Measurements from ENCODE around the gene CCDC43.
"Not testable (repeated sequence)": the region's sequence is repeated elsewhere in the genome, so short reads cannot be mapped to it uniquely, and the experiment has no call there.

Gene CCDC43

DNA sequence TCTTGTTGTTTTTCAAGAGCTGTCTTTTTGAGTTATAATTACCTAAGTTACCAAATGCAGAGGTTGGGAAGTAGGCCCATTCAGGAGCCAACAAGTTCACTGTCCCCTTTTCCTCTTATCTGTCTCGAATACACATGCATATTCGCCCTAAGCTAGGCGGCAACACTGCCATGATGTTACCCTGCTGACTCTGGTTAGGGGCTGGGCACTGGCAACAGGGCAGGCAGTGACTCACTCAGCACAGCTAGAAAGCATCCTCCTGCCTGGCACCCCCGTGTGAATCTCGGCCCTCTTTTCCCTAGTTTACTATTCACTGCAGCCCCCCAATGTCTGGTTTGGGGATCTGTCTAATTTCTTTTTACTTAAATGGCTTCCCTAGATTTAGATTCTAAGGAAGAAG lies 32.7 kb upstream of the CCDC43 start:
- Mint-ChIP-seq H3K36me3 (ENCODE audit: low read depth) (peaks cover 46% of the 10 kb centered on the region), H3K4me1 (no peaks in the 10 kb centered on the region), H3K4me3 (no peak overlapping the region), H3K27me3 (ENCODE audit: low read depth) (no peaks in the 10 kb centered on the region), H3K9me3 (peaks cover 5% of the 10 kb centered on the region), H3K27ac (no peak overlapping the region)
- TF ChIP-seq, protein P1, sequence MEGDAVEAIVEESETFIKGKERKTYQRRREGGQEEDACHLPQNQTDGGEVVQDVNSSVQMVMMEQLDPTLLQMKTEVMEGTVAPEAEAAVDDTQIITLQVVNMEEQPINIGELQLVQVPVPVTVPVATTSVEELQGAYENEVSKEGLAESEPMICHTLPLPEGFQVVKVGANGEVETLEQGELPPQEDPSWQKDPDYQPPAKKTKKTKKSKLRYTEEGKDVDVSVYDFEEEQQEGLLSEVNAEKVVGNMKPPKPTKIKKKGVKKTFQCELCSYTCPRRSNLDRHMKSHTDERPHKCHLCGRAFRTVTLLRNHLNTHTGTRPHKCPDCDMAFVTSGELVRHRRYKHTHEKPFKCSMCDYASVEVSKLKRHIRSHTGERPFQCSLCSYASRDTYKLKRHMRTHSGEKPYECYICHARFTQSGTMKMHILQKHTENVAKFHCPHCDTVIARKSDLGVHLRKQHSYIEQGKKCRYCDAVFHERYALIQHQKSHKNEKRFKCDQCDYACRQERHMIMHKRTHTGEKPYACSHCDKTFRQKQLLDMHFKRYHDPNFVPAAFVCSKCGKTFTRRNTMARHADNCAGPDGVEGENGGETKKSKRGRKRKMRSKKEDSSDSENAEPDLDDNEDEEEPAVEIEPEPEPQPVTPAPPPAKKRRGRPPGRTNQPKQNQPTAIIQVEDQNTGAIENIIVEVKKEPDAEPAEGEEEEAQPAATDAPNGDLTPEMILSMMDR (IDR thresholded peaks at IDR 0.05; ENCODE audit: unreplicated experiment in 3 of 3): no peak

DNA sequence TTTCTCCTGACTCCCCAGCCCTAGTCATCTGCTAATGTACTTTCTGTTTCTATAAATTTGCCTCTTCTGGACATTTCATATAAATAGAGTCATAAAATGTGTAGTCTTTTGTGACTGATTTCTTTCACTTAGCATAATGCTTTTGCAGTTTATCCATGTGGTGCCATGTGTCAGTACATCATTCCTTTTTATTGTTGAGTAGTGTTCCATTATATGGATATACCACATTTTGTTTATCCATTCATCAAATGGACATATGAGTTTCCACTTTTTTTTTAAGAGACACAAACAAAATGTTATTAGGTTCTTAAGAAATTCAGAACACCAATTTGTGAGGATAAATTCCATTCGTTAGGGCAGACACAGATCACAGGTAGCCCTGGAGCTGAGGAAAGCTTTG lies 29.9 kb upstream of the CCDC43 start:
- no peak overlapping the region for H3K4me3 Mint-ChIP-seq
- H3K4me1 Mint-ChIP-seq: no peaks in the 10 kb centered on the region
- no peak overlapping the region for H3K27ac Mint-ChIP-seq
- TF ChIP-seq, protein P1 (IDR thresholded peaks at IDR 0.05; ENCODE audit: unreplicated experiment in 3 of 3): no peak
- H3K36me3 Mint-ChIP-seq (ENCODE audit: low read depth): peaks cover 55% of the 10 kb centered on the region
- no peaks in the 10 kb centered on the region for H3K27me3 Mint-ChIP-seq (ENCODE audit: low read depth)
- H3K9me3 Mint-ChIP-seq: peaks cover 5% of the 10 kb centered on the region

DNA sequence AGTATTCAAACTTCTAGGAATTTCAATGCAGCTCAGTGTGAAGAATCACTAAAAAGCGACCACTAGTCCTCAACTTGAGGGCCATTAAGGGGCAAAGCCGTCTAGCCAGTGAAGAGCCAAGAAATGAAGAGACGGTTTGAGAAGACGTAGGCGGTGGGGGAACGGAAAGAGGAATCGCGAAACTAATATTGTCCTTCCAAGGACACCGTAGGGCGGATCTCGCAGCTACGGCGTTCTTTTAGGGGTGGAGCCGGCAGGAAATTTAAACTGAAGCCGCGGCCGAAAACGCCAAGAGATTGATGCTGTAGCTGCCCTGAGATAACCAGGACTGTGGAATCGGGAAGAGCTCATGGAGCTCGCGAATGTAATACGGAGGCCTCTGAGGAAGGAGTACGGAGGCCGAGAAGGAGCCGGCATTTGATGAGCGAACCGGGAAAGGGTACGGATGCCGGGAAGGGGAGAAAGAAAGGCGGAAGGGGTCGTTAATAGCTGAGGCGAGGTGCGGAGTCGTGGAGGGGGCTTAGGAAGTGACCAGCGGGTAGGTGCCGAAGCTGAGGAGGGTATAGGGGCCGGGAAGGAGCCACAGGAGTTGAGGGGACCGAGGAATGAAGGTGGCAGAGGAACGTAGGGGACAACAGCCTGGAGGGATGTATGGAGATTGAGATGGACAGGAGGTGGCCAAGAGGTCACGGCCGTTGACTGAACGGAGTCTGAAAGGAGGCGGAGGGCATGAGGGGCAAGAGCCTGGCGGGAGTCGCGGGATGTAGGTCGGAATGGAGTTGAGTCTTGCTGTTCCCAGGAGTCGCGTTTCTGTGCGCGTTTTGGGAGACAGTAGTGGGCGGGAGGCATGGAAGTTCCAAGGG lies 19.1 kb upstream of the CCDC43 start, which contains the start of gene DBF4B:
TSS of gene DBF4B (plus strand) at position 265 of the 863 bp plus-strand sequence. CDS start at position 421, 156 bp downstream.
- TF ChIP-seq, protein P1 (IDR thresholded peaks at IDR 0.05; ENCODE audit: unreplicated experiment in 3 of 3): no peak
- Mint-ChIP-seq H3K9me3 (no peaks in the 10 kb centered on the region), H3K4me3 (no peak within 1 kb of the TSS), H3K4me1 (peaks cover 9% of the 10 kb centered on the region), H3K36me3 (ENCODE audit: low read depth) (peaks cover 4% of the 10 kb centered on the region), H3K27me3 (ENCODE audit: low read depth) (peaks cover 5% of the 10 kb centered on the region), H3K27ac (no peak within 1 kb of the TSS)

DNA sequence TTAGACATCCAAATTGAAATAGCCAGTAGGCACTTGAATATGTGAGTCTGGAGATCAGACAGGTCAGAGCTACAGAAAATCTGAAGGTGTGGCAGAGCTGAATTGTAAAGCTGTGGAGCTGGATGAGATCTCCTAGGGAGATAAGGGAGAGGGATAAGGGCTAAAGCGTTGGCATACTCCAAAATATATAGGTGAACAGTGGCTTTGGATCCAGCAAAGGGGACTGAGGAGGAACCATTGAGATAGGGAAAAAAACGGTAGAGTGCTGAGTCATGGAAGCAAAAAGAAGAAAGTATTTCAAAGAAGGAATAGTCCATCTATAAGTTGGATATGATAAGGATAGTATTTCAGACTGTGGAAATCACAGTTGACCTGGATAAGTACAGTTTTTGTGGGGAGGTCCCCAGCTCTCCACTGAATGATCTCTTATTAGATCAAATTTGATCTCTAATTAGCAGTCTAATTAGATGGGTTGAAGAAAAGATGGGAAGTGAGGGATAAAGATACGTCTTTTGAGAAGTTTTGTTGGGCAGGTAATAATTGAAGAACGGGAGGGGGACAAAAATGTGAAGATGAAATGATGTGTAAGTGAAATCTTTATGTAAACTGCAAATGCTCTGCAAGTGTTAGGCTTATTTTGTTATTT lies 18.3 kb upstream of the CCDC43 start:
- TF ChIP-seq, protein P1 (IDR thresholded peaks at IDR 0.05; ENCODE audit: unreplicated experiment in 3 of 3): no peak
- Mint-ChIP-seq H3K4me1 (peaks cover 9% of the 10 kb centered on the region), H3K4me3 (no peak overlapping the region), H3K9me3 (no peaks in the 10 kb centered on the region), H3K27me3 (ENCODE audit: low read depth) (peaks cover 5% of the 10 kb centered on the region), H3K36me3 (ENCODE audit: low read depth) (peaks cover 3% of the 10 kb centered on the region), H3K27ac (no peak overlapping the region)

DNA sequence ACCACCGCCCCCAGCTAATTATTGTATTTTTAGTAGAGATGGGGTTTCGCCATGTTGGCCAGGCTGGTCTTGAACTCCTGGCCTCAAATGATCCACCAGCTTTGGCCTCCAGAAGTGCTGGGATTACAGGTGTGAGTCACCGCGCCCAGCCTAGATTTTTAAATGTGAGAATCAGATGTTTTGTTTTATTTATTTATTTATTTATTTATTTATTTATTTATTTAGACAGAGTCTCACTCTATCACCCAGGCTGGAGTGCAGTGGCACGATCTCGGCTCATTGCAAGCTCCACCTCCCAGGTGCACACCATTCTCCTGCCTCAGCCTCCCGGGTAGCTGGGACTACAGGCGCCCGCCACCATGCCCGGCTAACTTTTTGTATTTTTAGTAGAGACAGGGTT lies 10.7 kb upstream of the CCDC43 start:
- H3K27me3 Mint-ChIP-seq (ENCODE audit: low read depth); H3K9me3 Mint-ChIP-seq; H3K4me3 Mint-ChIP-seq; H3K4me1 Mint-ChIP-seq; H3K27ac Mint-ChIP-seq; H3K36me3 Mint-ChIP-seq (ENCODE audit: low read depth): not testable (repeated sequence)

DNA sequence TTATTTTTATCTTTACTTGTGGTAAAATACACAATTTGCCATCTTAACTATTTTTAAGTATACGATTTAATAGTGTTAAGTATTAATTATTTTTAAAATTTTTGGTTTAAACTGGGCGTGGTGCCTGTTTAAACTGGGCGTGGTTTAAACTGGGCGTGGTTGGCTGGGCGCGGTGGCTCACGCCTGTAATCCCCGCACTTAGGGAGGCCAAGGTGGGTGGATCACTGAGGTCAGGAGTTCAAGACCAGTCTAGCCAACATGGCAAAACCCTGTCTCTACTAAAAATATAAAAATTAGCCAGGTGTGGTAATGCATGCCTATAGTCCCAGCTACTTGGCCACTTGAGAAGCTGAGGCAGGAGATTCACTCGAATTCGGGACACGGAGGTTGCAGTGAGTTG lies 4.0 kb upstream of the CCDC43 start:
- Mint-ChIP-seq H3K4me3 (no peak overlapping the region), H3K9me3 (no peaks in the 10 kb centered on the region), H3K27ac (no peak overlapping the region), H3K27me3 (ENCODE audit: low read depth) (no peaks in the 10 kb centered on the region), H3K4me1 (peaks cover 16% of the 10 kb centered on the region), H3K36me3 (ENCODE audit: low read depth) (no peaks in the 10 kb centered on the region)
- TF ChIP-seq, protein P1 (IDR thresholded peaks at IDR 0.05; ENCODE audit: unreplicated experiment in 3 of 3): no peak

DNA sequence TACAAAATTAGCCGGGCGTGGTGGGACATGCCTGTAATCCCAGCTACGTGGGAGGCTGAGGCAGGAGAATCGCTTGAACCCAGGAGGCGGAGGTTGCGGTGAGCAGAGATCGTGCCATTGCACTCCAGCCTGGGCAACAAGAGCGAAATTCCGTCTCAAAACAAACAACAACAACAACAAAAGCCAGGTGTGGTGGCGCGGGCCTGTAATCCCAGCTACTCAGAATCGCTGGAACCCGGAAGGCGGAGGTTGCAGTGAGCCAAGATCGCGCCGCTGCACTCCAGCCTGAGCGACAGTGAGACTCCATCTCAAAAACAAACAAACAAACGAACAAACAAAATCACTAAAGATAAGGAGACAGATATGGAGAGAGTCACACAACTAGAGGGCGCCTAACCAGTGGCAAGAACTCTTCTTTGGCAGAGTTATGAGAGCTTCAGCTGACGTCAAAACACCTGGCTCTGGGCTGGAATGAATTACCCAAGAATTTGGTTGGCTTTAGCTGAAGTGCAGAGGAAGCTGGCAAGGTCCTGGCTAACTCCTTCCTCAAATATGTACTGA lies 1.2 kb upstream of the CCDC43 start:
- not testable (repeated sequence) for H3K9me3 Mint-ChIP-seq; H3K36me3 Mint-ChIP-seq (ENCODE audit: low read depth); H3K27me3 Mint-ChIP-seq (ENCODE audit: low read depth)
- Mint-ChIP-seq H3K4me1 (peaks cover 29% of the 10 kb centered on the region), H3K27ac (peak overlapping the region in 2 of 3 experiments; percentile 40 to 57), H3K4me3 (peak overlapping the region; percentile 63 to 99 (median 98))

Measured in nephron (organoid).